ENCODE results near the gene GARIN5A.
A peak's percentile ranks its signal among the peaks of the same experiment; 100 is the strongest.
"Not testable (repeated sequence)": the region's sequence is repeated elsewhere in the genome, so short reads cannot be mapped to it uniquely, and the experiment has no call there.

GARIN5A gene

DNA sequence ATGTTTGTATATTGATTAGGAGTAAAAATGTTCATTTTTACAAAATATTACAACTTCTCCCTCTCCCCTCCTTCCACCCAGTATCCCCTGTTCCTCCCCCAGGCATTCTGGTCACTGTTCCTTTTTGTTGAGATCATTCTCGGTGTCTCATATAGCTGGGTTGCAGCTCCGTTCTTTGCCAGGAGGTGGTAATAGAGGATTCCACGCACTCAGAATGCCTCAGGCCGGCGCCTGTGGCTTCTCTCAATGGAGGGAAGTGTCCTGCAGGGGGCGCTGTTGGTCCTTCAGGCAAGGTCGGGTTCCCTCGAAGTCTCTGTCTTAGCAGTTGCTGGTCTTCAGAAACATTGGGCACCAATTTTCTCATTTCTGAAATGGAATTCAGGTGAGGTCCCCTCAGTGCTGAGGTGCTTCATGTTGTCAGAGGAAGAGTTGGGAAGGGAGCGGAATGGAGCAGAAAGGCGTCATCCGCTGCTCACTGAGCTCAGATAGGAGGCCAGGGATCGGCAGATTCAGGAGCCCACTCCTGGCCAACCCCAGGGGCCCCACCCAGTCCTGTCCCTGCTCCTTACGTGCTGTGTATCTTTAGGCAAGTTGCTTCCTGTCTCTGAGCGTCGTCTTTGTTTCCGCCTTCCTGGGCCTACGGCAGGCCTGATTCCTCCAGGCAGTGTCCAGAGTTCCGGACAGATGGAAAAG lies 10.3 kb upstream of the GARIN5A start:
- DNase-seq = peak; percentile 93

DNA sequence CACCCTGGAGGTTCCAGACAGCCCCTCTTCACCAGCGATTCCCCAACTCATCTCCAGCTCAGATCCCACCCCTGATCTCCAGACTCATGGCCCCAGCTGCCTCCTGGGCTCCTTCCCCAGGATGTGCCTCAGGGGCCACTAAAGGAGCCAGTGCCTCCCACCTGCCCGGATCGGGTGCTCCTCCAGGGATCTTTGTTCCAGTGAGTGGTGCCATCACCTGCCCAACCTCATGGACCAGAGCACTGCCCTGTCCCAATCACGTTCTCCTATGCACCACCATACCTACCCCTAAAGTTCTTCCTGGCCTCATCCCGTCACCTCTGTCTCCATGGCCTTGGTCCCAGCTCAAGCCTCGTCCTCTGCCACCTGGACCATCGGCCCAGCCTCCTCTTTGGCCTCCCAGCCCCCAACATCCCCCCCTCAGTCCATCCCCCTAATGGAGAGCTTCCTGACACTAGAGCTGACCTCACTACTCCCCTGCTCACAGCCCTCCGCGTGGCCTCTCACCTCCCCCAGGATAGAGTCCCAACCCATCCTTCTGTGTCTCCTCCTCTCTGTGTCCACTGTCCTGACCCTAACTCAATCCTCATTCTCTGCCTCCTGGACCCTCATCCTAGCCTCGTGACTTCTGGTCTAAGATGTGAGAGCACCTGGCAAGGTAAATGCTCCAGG lies 8.8 kb upstream of the GARIN5A start:
- DNase-seq = no peak

DNA sequence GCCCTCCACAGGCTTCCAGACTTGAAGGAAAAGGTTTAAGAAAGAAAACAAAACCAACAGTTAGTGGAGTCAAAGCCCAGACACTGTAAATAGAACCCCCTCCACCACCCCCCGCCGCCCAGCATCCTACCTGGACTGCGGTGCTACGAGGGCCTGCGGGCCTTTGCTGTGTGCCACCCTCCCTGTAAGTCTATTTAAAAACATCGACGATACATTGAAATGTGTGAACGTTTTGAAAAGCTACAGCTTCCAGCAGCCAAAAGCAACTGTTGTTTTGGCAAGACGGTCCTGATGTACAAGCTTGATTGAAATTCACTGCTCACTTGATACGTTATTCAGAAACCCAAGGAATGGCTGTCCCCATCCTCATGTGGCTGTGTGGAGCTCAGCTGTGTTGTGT lies 6.3 kb upstream of the GARIN5A start:
- no peak for DNase-seq

DNA sequence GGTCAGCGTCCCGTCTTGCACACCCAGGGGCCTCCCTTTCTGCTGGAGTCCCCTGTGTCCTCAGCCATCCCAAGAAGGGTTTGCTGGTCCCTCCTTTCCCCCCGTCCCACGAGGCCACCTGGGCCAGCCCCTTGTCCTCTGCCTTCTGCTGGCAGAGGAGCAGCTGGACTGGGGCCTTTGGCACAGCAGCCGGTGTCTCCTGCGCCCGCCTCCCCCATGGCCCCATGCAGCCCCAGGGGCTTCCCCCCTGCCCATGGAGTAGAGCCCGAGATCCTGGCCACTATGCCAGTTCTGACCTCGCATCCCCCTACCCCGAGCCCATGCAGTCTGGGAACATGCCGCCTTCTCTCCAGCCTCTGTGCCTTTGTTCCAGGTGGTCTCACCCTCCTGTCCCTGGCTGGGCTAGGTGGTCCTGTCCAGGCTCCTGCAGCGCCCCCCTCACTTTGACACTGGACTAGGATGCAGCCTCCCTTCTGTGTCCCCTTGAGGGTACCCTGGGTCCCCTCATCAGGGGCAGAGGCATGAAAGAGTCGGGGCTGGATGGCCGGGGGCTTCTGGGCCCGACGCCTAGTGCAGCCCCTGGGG lies 5.7 kb upstream of the GARIN5A start:
- DNase-seq = no peak

GRCh38 chr19:50481351-50482149 lies 4.9 kb upstream of the GARIN5A start:
- no peak for DNase-seq

DNA sequence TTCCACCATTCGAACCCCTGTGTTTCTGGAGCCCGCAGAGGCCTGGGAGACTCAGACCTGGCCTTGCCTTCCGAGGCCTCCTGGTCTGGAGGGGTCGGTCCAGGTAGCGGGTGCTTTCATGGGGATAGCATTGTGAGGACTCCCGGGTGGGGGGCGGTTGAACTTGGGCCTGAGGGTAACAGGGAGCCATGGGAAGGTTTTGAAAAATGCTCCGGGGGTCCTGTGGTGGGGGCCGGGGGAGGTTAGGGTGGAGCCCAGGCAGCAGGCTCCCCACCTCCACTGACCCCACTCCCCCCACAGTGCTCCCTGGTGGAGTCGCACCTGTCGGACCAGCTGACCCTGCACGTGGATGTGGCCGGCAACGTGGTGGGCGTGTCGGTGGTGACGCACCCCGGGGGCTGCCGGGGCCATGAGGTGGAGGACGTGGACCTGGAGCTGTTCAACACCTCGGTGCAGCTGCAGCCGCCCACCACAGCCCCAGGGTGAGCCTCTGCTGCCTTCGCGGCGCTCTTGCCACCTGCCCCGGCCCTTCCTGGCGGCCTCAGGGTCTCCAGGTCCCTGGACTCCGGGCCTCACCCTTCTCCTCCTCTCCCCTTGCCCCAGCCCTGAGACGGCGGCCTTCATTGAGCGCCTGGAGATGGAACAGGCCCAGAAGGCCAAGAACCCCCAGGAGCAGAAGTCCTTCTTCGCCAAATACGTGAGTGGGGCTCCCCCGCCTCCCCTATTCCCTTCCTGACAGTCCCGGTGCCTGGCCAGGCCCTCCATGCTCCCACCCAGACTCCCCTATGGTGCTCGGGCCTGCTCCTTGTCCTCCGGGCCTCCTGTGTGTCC lies 3.8 kb upstream of the GARIN5A start:
- no peak for DNase-seq

DNA sequence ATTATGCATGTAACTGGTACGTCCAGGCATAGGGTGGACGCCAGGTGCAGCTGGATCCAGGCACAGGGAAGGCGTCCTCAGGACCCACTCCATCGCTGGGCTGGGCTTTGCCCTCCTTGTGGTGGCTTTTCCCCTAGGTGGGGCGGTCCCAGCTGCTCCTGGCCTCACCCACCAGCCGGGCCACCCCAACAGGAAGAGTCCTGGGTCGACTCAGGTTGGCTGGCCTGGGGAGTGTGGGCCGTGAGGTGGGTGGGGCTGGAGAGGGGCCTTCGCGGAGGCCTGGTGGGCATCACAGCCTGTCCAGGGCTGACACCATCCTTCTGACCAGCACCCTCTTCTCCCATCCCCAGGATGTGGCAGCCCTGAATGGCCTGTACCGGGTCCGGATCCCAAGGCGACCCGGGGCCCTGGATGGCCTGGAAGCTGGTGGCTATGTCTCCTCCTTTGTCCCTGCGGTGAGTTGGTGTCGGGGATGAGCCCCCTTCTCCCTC lies 3.2 kb upstream of the GARIN5A start:
- no peak for DNase-seq

DNA sequence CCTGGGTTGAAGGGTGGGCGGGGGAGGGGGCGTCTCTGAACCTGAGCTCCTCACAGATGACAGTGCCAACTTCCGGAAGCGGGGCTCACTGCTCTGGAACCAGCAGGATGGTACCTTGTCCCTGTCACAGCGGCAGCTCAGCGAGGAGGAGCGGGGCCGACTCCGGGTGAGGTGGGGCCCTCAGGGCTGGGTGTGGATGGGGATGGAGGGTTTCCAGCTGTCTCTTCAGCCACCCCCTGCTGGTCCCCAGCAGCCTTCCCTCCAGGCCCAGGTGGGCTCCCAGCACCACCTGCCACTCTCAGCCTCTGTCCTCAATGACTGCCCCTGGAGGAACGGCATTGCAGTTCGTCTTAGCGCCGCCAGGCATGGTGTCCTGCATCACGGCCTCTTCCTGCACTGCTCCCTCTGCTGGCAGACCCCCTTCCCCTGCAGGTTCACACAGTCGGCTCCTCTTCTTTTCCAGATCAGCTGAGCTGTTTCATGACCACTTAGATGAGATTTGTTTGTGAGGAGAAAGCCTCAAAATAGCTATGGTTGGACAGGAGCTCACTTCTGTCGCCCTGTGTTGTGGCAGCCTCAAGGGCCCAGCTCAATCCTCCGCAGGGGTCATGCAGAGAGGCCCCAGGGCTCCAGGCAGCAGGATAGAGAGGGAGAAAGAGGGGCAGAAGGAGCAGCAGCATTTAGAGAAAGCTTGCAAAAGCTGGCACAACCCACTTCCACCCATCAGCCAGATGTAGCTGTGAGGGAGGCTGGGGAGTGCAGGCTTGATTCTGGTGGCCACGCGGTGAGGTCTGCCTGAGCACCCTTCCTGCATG lies 2.5 kb upstream of the GARIN5A start:
- no peak for DNase-seq

DNA sequence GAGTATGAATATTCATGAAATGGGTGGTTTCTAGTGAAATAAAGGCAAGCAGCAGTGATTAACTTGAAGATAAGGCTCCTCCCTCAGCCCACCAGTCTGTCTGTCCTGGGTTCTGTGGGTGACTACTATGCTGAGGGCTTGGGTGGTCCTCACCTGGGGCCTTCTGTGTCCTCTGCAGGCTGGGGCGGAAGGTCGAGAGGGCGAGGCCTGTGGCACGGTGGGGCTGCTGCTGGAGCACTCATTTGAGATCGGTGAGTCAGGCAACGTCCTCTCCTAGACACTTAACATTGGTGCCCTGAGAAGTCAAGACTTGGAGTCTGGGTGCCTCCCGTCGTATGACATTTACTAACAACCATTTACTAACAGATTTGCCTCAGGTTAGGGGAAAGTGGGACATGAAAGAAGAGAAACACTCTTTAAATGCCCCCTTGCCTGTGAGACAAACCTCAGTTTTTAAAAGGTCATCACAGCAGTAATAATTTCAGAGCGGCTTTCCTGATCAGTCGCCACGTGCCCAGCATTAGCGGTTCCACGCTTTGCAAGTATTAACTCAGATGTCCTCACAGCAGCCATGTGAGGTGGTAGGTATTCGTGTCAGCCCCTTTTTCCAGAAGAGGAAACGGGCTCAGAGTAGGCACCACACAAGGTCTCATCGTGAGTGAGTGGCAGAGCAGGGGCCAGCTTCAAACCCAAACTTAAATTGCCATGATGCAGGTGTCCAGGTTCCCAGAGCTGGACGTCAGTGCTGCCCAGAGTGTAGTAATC lies 1.3 kb upstream of the GARIN5A start:
- DNase-seq = no peak

DNA sequence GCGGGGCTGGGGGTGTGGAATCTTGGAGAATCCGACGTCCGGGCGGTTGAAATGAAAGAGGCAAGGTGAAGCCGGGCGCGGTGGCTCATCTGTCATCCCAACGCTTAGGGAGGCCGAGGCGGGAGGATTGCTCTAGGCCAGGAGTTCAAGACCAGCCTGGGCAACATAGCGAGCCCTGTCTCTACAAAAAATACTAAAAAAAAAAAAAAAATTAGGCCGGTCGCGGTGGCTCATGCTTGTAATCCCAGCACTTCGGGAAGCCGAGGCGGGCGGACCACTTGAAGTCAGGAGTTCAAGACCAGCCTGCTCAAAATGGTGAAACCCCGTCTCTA lies 225 bp upstream of the GARIN5A start:
- no peak for DNase-seq

DNA sequence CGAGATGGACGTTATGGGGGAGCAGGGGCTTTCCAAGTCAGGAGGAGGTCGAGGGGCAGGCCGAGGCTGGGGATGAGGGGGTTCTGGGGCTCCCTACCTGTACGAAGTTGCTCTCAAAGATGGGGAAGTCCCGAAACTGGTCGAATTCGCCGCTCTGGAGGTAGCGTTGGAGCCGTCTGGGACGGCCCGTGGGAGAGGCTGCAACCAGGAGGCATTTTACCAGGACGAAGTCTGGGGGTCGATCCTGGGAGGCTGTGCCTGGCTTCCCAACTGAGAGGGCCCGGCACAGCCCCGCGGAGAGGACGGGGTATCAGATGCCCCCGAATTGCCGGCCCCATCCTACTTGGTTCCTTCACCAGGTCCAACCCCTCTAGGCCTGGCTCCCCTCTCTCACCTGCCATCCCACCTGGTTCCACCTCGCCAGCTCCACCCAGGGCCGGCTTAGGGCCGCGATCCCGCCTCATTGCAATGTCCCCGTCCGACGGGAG lies 868 bp downstream of the GARIN5A start:
- no peak for DNase-seq

GRCh38 chr19:50475101-50475568 lies 1.5 kb downstream of the GARIN5A start:
- no peak for DNase-seq

DNA sequence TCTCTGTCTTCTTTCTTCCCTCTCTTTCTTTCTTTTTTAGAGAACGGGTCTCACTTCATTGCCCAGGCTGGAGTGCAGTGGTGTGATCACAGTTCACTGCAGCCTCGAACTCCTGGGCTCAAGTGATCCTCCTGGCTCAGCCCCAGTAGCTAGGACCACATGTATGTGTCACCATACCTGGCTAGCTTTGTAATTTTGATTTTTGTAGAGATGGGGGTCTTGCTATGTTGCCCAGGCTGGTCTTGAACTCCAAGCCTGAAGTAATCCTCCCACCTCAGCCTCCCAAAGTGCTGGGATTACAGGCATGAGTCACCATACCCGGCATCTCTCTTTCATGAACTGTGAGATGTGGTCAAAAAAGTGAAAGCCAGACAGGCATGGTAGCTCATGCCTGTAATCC lies 3.3 kb downstream of the GARIN5A start:
- not testable (repeated sequence) for DNase-seq

- DNase-seq = no peak
Observed at GRCh38 chr19:50468818-50469217, 7.8 kb downstream of the GARIN5A start.

- DNase-seq = no peak
Observed at GRCh38 chr19:50467566-50467965, 9.1 kb downstream of the GARIN5A start.

GRCh38 chr19:50466706-50467039 lies 10.0 kb downstream of the GARIN5A start:
- DNase-seq = no peak

- no peak for DNase-seq
Observed at GRCh38 chr19:50465986-50466705, 10.5 kb downstream of the GARIN5A start.

GRCh38 chr19:50465000-50465399 lies 11.6 kb downstream of the GARIN5A start:
- DNase-seq = no peak

DNA sequence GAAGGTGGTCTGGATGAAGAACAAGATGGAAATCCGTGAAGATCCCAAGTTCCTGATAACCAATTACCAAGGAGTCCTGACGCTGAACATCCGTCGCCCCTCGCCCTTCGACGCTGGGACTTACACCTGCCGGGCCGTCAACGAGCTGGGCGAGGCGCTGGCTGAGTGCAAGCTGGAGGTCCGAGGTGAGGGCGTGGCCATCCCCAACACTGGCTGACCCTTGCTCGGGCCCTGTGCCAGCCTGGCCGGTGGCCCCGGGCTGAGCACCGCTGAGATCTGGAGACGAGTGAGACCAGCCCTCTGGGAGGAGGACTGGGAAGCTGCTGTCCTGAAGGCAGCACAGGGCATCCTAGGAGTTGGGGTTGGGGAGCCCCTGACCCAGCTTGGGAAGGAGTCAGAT lies 12.3 kb downstream of the GARIN5A start:
- no peak for DNase-seq

GRCh38 chr19:50462970-50463369 lies 13.7 kb downstream of the GARIN5A start:
- no peak for DNase-seq

All from activated CD8-positive, alpha-beta memory T cell treated with anti-CD3 and anti-CD28 coated beads, Interleukin-2, amount 50 U/mL, for 48 hours (primary cell).